ENCODE measurements around the gene PGS1.

GRCh38 chr17:78438694-78439325 lies 60.4 kb downstream of the PGS1 start:
- no peak for TF ChIP-seq EZH2phosphoT487 (IDR thresholded peaks at IDR 0.05)
- TF ChIP-seq, protein P1, sequence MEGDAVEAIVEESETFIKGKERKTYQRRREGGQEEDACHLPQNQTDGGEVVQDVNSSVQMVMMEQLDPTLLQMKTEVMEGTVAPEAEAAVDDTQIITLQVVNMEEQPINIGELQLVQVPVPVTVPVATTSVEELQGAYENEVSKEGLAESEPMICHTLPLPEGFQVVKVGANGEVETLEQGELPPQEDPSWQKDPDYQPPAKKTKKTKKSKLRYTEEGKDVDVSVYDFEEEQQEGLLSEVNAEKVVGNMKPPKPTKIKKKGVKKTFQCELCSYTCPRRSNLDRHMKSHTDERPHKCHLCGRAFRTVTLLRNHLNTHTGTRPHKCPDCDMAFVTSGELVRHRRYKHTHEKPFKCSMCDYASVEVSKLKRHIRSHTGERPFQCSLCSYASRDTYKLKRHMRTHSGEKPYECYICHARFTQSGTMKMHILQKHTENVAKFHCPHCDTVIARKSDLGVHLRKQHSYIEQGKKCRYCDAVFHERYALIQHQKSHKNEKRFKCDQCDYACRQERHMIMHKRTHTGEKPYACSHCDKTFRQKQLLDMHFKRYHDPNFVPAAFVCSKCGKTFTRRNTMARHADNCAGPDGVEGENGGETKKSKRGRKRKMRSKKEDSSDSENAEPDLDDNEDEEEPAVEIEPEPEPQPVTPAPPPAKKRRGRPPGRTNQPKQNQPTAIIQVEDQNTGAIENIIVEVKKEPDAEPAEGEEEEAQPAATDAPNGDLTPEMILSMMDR (IDR thresholded peaks at IDR 0.05): no peak
- TF ChIP-seq EZH2 (IDR thresholded peaks at IDR 0.05): no peak
